PC-9 (cell line): Measurements from ENCODE around the gene BACH2. TPM values are rescaled to one million over a fixed set of nuclear protein-coding genes. Genes with fewer than 3 reads are reported as not detected.

Experiments used
- BruUV-seq: library from RNA; stranded (reverse); fragments of 400-500 nt; replicated peaks from 2 replicates; lab custom pipeline; 2021; lab: Mats Ljungman, UMichigan
- CTCF ChIA-PET: fragments of 300-600 bp; sonication (Branson Sonifier 250); formaldehyde crosslinking; loops from one replicate; lab custom pipeline; 2022; ENCODE audit warnings: antibody characterized with exemption; lab: Charles Lee
- POLR2A ChIA-PET: fragments of 300-600 bp; sonication (Branson Sonifier 250); formaldehyde crosslinking; loops from one replicate; lab custom pipeline; 2022; ENCODE audit warnings: antibody characterized with exemption; ENCODE audit not compliant: unreplicated experiment; lab: Charles Lee
- DNase-seq, 2 experiments: peaks; one replicate each; pipeline versions ENCODE4 v3.0.0 to v3.0.0-alpha.2; 2015 to 2022; ENCODE audit warnings: mixed read lengths in 1 of 2
- H2AFZ ChIP-seq: fragments of 200-600 bp; sonication (generic); 2 replicates; pipeline ENCODE4 v1.8.1; 2017; ENCODE audit warnings: antibody characterized with exemption
- H3F3A ChIP-seq: fragments of 200-600 bp; sonication (generic); 2 replicates; pipeline ENCODE4 v1.8.1; 2017; ENCODE audit warnings: antibody characterized with exemption, mild to moderate bottlenecking, low read depth; ENCODE audit not compliant: insufficient read depth
- H3K27ac ChIP-seq: fragments of 200-600 bp; sonication (generic); 2 replicates; pipeline ENCODE4 v1.6.1; 2016; ENCODE audit warnings: mixed run types
- H3K27me3 ChIP-seq: fragments of 200-600 bp; sonication (generic); 2 replicates; pipeline ENCODE4 v1.6.1; 2016; ENCODE audit warnings: low read depth, mixed run types; ENCODE audit not compliant: insufficient read depth
- H3K36me3 ChIP-seq: fragments of 200-600 bp; sonication (generic); 2 replicates; pipeline ENCODE4 v1.6.1; 2016; ENCODE audit warnings: low read depth, mixed run types
- H3K4me1 ChIP-seq: fragments of 200-600 bp; sonication (generic); replicated peaks from 2 replicates; pipeline ENCODE4 v1.6.1; 2016; ENCODE audit warnings: mixed run types; ENCODE audit not compliant: insufficient read depth
- H3K4me2 ChIP-seq: fragments of 200-600 bp; sonication (generic); 2 replicates; pipeline ENCODE4 v1.6.1; 2017; ENCODE audit warnings: mixed run types
- H3K4me3 ChIP-seq: fragments of 200-600 bp; sonication (generic); 2 replicates; pipeline ENCODE4 v1.6.1; 2016; ENCODE audit warnings: mixed run types
- H3K79me2 ChIP-seq: fragments of 200-600 bp; sonication (generic); 2 replicates; pipeline ENCODE4 v1.6.1; 2017; ENCODE audit warnings: low read depth, mixed run types
- H3K9me2 ChIP-seq: fragments of 200-600 bp; sonication (generic); 2 replicates; pipeline ENCODE4 v1.8.1; 2017; ENCODE audit warnings: mild to moderate bottlenecking; ENCODE audit not compliant: insufficient read depth
- H3K9me3 ChIP-seq: fragments of 200-600 bp; sonication (generic); 2 replicates; pipeline ENCODE4 v1.8.1; 2016; ENCODE audit warnings: low read depth; ENCODE audit not compliant: insufficient read depth
- H4K20me1 ChIP-seq: fragments of 200-600 bp; sonication (generic); 2 replicates; pipeline ENCODE4 v1.8.1; 2017; ENCODE audit not compliant: insufficient read depth
- EZH2 ChIP-seq: fragments of 200-600 bp; sonication (generic); IDR thresholded peaks from 2 replicates; pipeline ENCODE4 v1.8.0; 2017; ENCODE audit warnings: antibody characterized with exemption, low read depth
- intact Hi-C: fragments of 100-400 bp; cut with micrococcal nuclease; formaldehyde crosslinking; loops from one replicate; pipeline ENCODE4 v1.10.0; 2022; ENCODE audit not compliant: unreplicated experiment
- total RNA-seq: library from RNA; stranded (reverse); gene quantifications from 2 replicates; pipeline ENCODE4 v1.2.3, GENCODE V29; 2021
- TF ChIP-seq, protein P1 (sequence below): fragments of 200-600 bp; sonication (generic); conservative IDR thresholded peaks from 2 replicates; pipeline ENCODE4 v1.6.1; 2017; ENCODE audit warnings: mixed run types, antibody characterized with exemption, mild to moderate bottlenecking, moderate library complexity

Gene BACH2
- total RNA-seq, 1 experiment from 2014 or later: 2.3 TPM

DNA sequence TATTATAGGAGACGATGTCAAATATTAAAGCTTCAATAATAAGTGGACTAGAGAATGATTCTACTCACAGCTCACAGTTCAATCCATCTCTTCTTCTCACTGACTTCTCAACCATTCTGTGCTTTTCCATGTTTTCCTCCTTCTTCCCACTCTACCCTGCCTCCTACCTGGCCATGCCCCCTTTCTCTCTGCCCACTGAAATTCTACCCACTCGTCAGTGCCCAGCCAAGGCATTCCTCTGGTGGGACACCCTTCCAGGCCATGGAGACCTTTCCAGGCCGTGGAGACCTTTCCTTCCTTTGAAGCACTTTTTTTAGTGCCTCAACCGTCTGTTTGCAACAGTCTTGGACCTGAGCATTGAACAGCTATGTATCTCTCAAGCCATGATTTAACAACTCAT, 18.5 kb downstream of the BACH2 start:
- Histone ChIP-seq H3K27ac (no peak overlapping the region), H3F3A (no peaks in the 10 kb centered on the region), H2AFZ (no peak overlapping the region), H3K27me3 (no peaks in the 10 kb centered on the region), H3K4me2 (no peak overlapping the region), H3K4me1 (no peaks in the 10 kb centered on the region), H3K4me3 (no peak overlapping the region), H4K20me1 (no peaks in the 10 kb centered on the region), H3K9me2 (no peaks in the 10 kb centered on the region), H3K9me3 (no peaks in the 10 kb centered on the region), H3K36me3 (no peaks in the 10 kb centered on the region), H3K79me2 (no peaks in the 10 kb centered on the region)
- DNase-seq: no peak
- no TSS peak for BruUV-seq
- no peak for TF ChIP-seq EZH2
- TF ChIP-seq, protein P1, sequence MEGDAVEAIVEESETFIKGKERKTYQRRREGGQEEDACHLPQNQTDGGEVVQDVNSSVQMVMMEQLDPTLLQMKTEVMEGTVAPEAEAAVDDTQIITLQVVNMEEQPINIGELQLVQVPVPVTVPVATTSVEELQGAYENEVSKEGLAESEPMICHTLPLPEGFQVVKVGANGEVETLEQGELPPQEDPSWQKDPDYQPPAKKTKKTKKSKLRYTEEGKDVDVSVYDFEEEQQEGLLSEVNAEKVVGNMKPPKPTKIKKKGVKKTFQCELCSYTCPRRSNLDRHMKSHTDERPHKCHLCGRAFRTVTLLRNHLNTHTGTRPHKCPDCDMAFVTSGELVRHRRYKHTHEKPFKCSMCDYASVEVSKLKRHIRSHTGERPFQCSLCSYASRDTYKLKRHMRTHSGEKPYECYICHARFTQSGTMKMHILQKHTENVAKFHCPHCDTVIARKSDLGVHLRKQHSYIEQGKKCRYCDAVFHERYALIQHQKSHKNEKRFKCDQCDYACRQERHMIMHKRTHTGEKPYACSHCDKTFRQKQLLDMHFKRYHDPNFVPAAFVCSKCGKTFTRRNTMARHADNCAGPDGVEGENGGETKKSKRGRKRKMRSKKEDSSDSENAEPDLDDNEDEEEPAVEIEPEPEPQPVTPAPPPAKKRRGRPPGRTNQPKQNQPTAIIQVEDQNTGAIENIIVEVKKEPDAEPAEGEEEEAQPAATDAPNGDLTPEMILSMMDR: no peak
- POLR2A ChIA-PET: no interaction called here
- intact Hi-C loops: no loop called here
- CTCF ChIA-PET: no interaction called here

DNA sequence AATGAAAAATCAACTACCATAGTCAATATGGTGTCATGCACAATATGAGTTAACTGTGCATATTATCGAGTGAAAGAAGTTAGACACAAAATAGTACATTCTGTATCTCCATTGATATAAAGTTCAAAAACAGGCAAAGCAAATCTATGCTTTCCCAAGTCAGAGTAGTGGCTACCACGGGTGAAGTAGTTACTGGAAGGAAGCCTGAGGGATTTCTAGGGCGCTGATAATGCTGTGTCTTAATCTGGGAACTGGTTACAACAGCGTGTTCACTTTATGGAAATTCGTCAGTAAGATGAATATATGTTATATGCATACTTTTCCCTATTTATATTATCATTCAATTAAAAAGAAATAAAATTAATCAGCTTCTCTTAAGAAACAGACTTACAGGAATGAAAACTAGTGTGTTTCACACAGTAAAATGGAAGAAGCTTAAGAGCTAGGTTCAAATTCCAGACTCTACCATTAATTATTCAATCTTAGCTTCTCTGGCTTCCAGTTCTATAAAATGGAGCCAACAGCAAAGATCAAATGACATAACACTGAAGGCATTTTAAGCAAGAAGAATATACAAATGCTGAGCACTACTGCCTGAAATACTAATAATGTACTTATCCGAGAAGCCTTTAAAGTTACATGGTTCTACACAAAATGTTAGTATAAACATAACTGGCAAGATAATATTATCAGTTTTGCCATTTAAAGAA, 19.2 kb downstream of the BACH2 start:
- no peak for DNase-seq
- Histone ChIP-seq H3K27me3 (no peaks in the 10 kb centered on the region), H3F3A (no peaks in the 10 kb centered on the region), H3K4me1 (no peaks in the 10 kb centered on the region), H3K4me3 (no peak overlapping the region), H3K9me3 (no peaks in the 10 kb centered on the region), H3K27ac (no peak overlapping the region), H4K20me1 (no peaks in the 10 kb centered on the region), H2AFZ (no peak overlapping the region), H3K9me2 (no peaks in the 10 kb centered on the region), H3K36me3 (no peaks in the 10 kb centered on the region), H3K4me2 (no peak overlapping the region), H3K79me2 (no peaks in the 10 kb centered on the region)
- TF ChIP-seq, protein P1: no peak
- TF ChIP-seq EZH2: no peak
- ChIA-PET CTCF (no interaction called here), POLR2A (no interaction called here)
- no TSS peak for BruUV-seq
- intact Hi-C loops: no loop called here

DNA sequence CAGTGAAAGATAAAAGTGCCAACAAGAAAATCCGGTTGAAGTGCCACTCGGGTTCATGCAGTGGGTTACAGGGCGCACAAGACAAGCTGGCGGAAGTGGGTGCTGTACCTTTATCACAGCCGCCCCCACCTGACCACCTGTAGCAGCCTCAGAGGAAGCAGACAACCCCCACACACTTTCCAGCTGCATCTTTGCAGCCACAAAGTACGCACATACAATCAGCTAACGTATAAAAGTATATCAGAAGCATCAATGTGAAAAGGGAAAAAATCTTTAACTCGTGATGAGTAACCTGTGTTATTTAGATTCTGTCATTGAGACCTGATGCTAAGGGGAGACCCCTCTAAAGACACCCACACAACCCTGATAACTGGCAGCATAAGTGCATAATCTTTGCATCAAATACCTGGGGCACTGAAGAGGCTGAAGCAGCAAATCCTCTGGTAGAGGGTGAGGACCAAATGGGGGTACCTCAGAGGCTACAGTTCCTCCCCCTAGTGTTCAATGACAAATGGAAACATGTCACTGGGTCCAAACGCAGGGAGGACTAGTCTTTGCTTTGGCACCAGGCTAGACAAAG, 22.1 kb downstream of the BACH2 start:
- Histone ChIP-seq H3K36me3 (no peaks in the 10 kb centered on the region), H3K79me2 (no peaks in the 10 kb centered on the region), H2AFZ (no peak overlapping the region), H3K4me2 (no peak overlapping the region), H3K9me3 (no peaks in the 10 kb centered on the region), H3K9me2 (no peaks in the 10 kb centered on the region), H3K4me3 (no peak overlapping the region), H4K20me1 (no peaks in the 10 kb centered on the region), H3K27ac (no peak overlapping the region), H3K4me1 (no peaks in the 10 kb centered on the region), H3K27me3 (no peaks in the 10 kb centered on the region), H3F3A (no peaks in the 10 kb centered on the region)
- ChIA-PET POLR2A (no interaction called here), CTCF (interaction anchor here (0.6 to 0.7 kb wide), 2 partner anchors 10 to 675 kb away, joined by 3 read pairs; no protein-coding TSS in a partner anchor)
- intact Hi-C loops: no loop called here
- TF ChIP-seq EZH2: no peak
- TF ChIP-seq, protein P1: no peak
- no peak for DNase-seq
- BruUV-seq: no TSS peak
